NT2/D1 (cell line): ENCODE results near the gene SCIN.
"Not testable (repeated sequence)": the region's sequence is repeated elsewhere in the genome, so short reads cannot be mapped to it uniquely, and the experiment has no call there.

Experiments used
- DNase-seq: peaks from one replicate; pipeline ENCODE4 v3.0.0-alpha.2; 2011; ENCODE audit warnings: low read depth, low spot score
- H3K27me3 ChIP-seq: 2 replicates; pipeline ENCODE4 v1.6.0; 2011; ENCODE audit warnings: mild to moderate bottlenecking; ENCODE audit not compliant: insufficient read length, insufficient read depth
- H3K36me3 ChIP-seq: 2 replicates; pipeline ENCODE4 v1.6.1; 2011; ENCODE audit warnings: mild to moderate bottlenecking, low read length, mixed read lengths; ENCODE audit not compliant: insufficient read depth, insufficient read length
- H3K4me1 ChIP-seq: 2 replicates; pipeline ENCODE4 v1.5.1; 2011; ENCODE audit not compliant: insufficient read depth, insufficient read length
- H3K4me3 ChIP-seq: 2 replicates; pipeline ENCODE4 v1.5.1; 2011; ENCODE audit warnings: low read depth; ENCODE audit not compliant: insufficient read length
- H3K9ac ChIP-seq: 2 replicates; pipeline ENCODE4 v1.6.0; 2011; ENCODE audit warnings: low read depth; ENCODE audit not compliant: insufficient read length
- H3K9me3 ChIP-seq: 2 replicates; pipeline ENCODE4 v1.5.1; 2011; ENCODE audit warnings: mild to moderate bottlenecking, low read length; ENCODE audit not compliant: insufficient read depth
- SUZ12 ChIP-seq: IDR thresholded peaks from 2 replicates; pipeline ENCODE4 v1.6.1; 2011; ENCODE audit not compliant: insufficient read length, insufficient read depth; ENCODE audit errors: extremely low read depth
- YY1 ChIP-seq: IDR thresholded peaks from 2 replicates; pipeline ENCODE4 v1.6.1; 2011; ENCODE audit not compliant: insufficient read length, insufficient read depth
- ZNF274 ChIP-seq: IDR thresholded peaks from 2 replicates; pipeline ENCODE4 v1.6.1; 2011; ENCODE audit warnings: mild to moderate bottlenecking, low read depth, low read length

SCIN gene

GRCh38 chr7:12670743-12671520, 100.4 kb downstream of the SCIN start:
- no peak for DNase-seq
- TF ChIP-seq SUZ12, result no peak
- TF ChIP-seq ZNF274, result no peak
- H3K27me3 ChIP-seq, result no peaks in the 10 kb centered on the region
- no peaks in the 10 kb centered on the region for H3K36me3 ChIP-seq
- H3K4me1 ChIP-seq, result no peaks in the 10 kb centered on the region
- no peak overlapping the region for H3K9ac ChIP-seq
- no peak overlapping the region for H3K4me3 ChIP-seq
- peaks cover 8% of the 10 kb centered on the region; the same call in 1 of the 2 replicates for H3K9me3 ChIP-seq

GRCh38 chr7:12673436-12673835, 102.9 kb downstream of the SCIN start:
- DNase-seq, H3K36me3 ChIP-seq, H3K9ac ChIP-seq, H3K27me3 ChIP-seq, H3K4me3 ChIP-seq, H3K9me3 ChIP-seq, H3K4me1 ChIP-seq: not testable (repeated sequence)

GRCh38 chr7:12674053-12674452, 103.5 kb downstream of the SCIN start:
- Histone ChIP-seq H3K27me3 (no peaks in the 10 kb centered on the region), H3K9ac (no peak overlapping the region), H3K4me1 (no peaks in the 10 kb centered on the region), H3K9me3 (peaks cover 8% of the 10 kb centered on the region; the same call in 1 of the 2 replicates), H3K4me3 (no peak overlapping the region), H3K36me3 (no peaks in the 10 kb centered on the region)
- TF ChIP-seq YY1 (no peak), ZNF274 (no peak), SUZ12 (no peak)
- DNase-seq, result no peak

DNA sequence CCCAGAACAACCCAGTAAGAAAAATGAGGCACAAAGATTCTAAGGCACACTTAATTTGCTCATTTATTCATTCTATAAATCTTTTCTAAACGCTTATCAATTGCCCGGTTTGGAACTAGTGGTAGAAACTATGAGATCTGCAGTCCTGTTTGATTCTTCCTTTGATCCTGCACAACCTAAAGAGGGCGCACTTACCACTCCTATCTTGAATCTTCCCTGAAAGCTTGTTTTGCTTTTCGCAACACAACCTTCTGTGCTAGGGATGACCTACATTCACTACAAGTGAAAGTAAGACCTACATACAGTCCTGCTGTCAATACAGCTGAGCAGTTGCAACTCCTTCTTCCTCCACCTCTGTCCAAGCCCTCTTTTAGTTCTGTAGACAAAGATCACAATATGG, 104.3 kb downstream of the SCIN start:
- TF ChIP-seq YY1 (no peak), SUZ12 (no peak)
- peak; percentile 52 for DNase-seq
- no peaks in the 10 kb centered on the region for H3K27me3 ChIP-seq
- no peak overlapping the region for H3K4me3 ChIP-seq
- no peaks in the 10 kb centered on the region for H3K4me1 ChIP-seq
- H3K9ac ChIP-seq, result no peak overlapping the region
- no peaks in the 10 kb centered on the region for H3K36me3 ChIP-seq
- peaks cover 8% of the 10 kb centered on the region; the same call in 1 of the 2 replicates for H3K9me3 ChIP-seq

DNA sequence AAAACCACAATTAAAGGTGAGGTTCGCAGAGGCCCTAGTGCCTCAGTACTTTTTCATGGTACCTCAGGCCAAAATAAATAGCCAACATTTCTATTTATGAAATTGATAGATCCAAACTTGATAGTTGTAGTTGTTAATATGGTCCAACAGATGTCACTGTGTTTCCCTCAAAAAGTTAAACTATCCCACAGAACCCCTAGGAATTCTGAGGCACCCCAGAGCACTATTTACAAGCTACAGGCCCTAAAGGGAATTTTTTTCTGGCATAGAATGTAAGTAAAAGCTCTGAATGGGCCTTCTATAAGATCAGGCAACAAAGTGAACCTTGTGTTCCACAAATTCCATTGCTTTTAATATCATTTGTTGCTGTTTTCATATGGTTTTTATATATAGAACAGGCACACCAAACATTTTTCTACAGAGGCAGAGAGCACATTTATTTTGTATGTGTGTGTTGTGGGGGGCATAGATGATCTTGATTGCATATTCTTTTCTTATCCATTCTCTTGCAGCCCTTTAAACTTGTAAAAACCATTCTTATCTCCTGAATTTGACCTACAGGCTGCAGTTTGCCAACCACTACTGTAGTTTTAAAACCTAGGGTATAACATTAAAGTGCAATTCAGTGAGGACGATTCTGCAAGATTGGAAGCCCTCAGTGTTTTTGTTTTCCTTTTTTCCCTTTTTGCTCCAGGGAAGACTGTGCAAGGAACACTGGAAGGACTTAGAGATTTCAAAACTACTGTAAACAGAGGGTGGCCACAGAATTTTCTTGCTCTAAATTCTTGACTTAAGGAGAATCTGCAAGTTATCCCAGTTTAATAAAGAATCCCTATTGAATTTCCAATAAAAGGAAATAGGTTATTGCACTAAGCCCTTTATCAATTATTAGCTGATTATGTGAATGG, 113.4 kb downstream of the SCIN start:
- no peaks in the 10 kb centered on the region for H3K36me3 ChIP-seq
- H3K4me3 ChIP-seq, result no peak overlapping the region
- no peak overlapping the region for H3K9ac ChIP-seq
- TF ChIP-seq YY1, result no peak
- no peak for TF ChIP-seq ZNF274
- no peaks in the 10 kb centered on the region for H3K4me1 ChIP-seq
- H3K27me3 ChIP-seq, result no peaks in the 10 kb centered on the region
- no peaks in the 10 kb centered on the region for H3K9me3 ChIP-seq
- no peak for DNase-seq

- Histone ChIP-seq H3K9me3 (no peaks in the 10 kb centered on the region), H3K9ac (no peak overlapping the region), H3K4me3 (no peak overlapping the region), H3K36me3 (no peaks in the 10 kb centered on the region), H3K4me1 (no peaks in the 10 kb centered on the region), H3K27me3 (no peaks in the 10 kb centered on the region)
- no peak for DNase-seq
- TF ChIP-seq YY1, result no peak
- no peak for TF ChIP-seq ZNF274
- no peak for TF ChIP-seq SUZ12
These were observed 114.2 kb downstream of the SCIN start for GRCh38 chr7:12684733-12685132.

GRCh38 chr7:12685550-12685949, 115.0 kb downstream of the SCIN start:
- no peak overlapping the region for H3K9ac ChIP-seq

More at GRCh38 chr7:12685550-12685949, 115.0 kb downstream of the SCIN start:
- DNase-seq, result no peak
- TF ChIP-seq ZNF274 (no peak), YY1 (no peak), SUZ12 (no peak)
- no peak overlapping the region for H3K4me3 ChIP-seq
- no peaks in the 10 kb centered on the region for H3K27me3 ChIP-seq
- H3K4me1 ChIP-seq, result no peaks in the 10 kb centered on the region
- peaks cover 4% of the 10 kb centered on the region for H3K36me3 ChIP-seq
- H3K9me3 ChIP-seq, result no peaks in the 10 kb centered on the region
